GM19463 (cell line): Measurements from ENCODE around the gene STK17A.
"Not testable (repeated sequence)": the region's sequence is repeated elsewhere in the genome, so short reads cannot be mapped to it uniquely, and the experiment has no call there.

Experiments
- ATAC-seq: cut with Tn5 transposase; IDR thresholded peaks from one replicate; pipeline ENCODE4 v1.9.1; 2021; ENCODE audit warnings: mild to moderate bottlenecking, moderate library complexity; ENCODE audit not compliant: unreplicated experiment

STK17A gene

DNA sequence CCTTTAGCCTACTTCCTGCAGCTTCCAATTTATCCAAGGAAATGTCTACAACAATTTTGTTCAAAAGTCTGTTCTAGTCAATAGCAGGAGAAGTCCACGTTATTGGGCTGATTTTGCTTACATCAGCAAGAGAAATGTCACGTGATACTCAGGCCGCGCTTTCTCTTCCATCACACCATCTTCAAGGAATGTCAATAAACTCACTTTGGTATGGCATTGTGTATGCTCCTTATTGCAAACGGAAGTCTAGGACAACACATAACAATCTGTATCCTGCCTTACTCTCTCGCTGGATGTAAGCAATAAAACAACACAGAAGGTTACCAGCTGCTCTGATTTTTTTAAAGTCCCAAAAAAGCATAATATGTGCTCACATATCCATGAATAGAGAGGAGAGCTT is 17.1 kb upstream of the STK17A start:
- no peak for ATAC-seq

DNA sequence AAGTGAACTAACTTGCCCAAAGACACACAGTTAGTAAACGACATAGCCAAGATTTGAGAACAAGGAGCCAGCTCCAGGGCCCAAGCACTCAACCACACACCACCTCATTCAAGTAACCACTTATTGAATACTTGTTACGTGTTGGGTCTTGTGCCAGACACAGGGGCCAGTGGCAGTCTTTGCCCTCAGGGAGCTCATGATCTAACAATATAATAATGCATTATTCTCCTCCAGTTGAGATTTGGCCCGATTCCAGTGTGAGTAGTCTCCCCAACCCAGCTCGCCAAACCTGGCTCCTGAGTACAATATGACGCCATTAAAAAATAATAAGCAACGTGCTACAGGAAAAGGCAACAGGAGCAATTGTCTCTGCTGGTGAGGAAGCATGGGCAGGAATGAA is 14.4 kb upstream of the STK17A start:
- ATAC-seq, result no peak

DNA sequence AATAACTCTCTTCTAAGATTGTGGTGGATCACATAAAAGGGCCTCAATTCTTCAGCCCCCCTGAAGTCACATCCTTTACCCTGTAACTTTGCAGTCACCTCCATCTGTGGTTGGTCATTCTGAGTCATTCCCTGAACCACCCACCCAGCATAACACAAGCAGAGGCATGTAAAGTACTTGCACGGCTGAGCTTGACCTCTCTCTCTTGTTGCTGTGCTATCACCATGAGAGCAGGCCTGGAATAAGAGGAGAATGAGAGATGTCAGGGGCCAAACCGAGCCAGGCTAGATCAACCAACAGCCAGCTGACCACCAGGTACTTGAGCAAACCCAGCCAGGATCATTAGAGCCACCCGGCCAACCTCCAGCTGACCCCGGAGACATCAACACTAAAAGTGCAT is 13.5 kb upstream of the STK17A start:
- ATAC-seq, result peak; percentile 81

DNA sequence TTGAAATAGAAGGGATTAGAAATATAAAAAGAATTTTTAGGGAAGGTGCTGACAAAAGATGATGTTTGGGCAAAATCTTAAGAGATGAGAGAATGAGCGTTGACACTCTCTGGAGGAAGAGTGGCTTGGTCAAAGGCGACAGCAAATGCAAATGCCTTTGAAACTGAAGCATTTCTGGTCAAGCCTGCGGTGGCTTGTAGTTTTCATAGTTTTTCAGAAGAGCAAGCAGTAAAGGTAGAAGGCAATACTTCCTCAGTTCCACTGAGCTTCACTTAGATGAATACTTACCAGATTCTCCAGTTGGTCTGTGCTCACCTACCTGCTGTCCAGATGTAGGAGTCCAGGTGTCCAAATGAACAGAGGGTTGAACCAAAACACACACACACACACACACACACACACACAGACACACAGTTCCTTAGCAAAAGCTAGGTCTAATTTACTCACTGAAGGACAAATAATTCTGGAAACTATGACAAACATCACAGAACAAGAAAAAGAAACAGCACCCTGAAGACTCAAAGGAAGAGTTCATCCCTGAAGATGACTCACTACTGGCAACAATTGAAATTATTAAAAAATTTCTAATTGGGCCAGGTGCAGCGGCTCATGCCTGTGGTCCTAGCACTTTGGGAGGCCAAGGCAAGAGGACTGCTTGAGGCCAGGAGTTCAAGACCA is 12.1 kb upstream of the STK17A start:
- ATAC-seq, result peak; percentile 60

DNA sequence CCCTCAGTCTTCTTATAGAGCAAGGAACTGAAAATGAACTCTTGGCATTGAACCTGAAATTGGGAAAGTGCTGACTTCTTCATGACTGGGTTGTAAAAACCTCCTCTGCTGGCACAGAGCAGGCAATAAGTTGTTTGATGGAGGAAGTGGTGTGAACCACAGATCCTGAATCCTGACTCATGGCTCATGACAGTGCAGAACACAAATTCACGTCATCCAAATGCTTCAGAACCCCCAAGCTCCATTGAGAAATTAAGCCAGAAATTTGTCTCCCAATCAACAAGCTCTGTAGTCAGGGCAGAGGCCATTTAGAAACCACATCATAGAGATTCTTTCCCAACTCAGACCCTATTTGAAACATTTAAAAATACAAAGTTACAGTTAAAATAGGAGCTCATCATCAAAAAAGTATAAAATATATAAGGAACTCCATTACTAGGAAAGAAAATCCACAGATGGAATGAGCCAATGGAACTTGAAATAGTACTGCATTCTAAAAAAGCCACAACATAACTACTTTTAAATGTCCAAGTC is 10.3 kb upstream of the STK17A start:
- no peak for ATAC-seq

DNA sequence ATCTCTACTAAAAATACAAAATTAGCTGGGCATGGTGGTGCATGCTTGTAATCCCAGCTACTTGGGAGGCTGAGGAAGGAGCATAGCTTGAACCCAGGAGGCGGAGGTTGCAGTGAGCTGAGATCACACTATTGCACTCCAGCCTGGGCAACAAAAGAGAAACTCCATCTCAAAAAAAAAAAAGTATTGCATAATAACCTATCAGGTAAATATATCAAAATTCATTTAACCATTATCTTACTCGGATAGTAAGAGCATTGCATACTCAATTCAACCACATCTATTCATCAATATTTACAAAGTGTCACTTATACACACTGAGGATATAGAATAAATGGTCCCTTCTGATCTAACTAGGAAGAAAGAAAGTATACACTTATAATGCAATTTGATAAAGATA is 9.1 kb upstream of the STK17A start:
- not testable (repeated sequence) for ATAC-seq

DNA sequence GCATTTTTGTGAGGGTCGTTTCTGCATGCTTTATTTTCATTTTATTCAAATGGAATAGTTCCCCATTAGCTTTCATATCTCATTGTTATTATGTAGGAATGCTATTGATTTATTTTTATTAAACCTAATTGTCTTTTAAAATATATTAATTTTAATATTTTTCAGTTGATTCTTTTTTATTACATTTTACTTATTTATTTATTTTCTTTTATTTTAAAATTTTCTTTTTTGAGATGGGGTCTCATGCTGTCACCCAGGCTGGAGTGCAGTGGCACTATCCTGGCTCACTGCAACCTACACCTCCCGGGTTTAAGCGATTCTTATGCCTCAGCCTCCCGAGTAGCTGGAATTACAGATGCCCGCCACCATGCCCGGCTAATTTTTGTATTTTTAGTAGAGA is 7.4 kb upstream of the STK17A start:
- ATAC-seq, result no peak

DNA sequence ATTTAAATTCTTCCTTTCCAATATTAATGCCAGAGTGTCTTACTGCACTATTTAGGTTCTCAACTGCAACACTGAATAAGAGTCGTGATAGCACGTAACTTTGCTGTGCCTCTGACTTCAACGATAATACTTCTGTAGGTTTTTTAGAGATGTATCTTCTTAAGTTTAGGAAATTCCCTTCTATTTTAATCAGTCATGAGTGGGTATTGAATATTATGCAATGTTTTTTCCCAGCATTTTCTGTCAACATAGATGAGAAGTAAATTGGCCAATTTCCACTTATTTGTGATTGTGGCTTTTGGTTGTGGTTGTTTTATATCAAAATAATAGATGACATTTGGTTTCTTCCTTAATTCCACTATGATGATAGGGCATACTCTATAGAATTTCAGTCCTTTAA is 6.7 kb upstream of the STK17A start:
- ATAC-seq, result no peak

DNA sequence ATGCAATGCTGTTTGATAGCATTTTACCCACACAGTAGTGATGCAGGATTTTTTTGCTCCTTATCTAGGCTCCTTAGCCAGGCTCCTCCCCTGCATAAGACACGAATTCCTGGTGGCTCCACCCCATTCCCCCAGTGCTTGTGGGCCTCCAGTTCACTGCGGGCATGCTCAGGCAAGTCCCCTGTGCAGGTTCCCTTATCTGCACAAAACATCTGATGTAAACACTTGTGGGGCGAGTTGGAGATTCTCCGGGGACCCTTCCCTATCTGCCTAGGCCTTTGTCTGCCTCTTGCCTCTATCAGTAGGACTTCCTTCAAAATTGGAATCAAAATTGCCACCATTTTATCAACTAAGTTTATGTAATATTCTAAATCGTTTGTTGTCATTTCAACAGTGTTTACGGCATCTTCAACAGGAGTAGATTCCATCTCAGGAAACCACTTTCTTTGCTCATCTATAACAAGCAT is 5.4 kb upstream of the STK17A start:
- ATAC-seq, result peak; percentile 61

DNA sequence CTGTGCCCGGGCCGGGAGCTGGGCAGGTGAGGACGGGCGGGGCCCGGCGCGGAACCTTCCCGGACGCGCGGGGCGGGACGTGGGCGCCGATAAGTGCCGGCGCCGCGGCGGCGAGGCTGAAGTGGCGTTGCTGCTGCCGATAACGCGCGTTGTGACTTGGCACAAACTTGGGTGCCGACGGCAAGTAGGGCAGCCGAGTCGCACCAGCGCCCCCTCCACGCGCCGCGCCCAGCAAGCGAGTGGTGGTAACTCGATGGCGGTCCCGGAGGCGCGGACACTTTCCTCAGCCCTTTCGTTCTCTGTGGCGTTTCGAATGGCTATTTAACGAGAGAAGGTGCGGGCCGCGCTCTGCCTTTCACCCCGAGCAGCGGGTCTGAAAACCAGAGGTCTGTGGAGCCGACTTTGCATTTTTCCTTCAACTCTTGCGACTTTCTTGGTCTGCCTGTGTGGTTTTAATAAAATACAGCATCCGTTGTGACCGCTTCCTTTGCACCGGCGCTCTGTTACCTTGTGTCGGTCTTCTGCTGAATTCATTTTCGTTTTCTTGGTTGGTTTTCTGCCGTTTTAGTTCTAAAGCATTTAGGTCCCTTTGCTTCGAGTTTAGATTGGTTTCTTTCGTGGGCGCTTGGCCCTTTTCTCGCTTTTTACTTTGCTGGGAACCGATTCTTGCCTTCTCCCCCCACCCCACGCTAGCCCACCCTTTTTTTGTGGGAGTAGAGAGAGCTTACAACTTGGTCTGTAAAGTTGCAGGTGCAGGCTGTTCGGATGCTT is 701 bp downstream of the STK17A start:
- ATAC-seq, result peak; percentile 17

DNA sequence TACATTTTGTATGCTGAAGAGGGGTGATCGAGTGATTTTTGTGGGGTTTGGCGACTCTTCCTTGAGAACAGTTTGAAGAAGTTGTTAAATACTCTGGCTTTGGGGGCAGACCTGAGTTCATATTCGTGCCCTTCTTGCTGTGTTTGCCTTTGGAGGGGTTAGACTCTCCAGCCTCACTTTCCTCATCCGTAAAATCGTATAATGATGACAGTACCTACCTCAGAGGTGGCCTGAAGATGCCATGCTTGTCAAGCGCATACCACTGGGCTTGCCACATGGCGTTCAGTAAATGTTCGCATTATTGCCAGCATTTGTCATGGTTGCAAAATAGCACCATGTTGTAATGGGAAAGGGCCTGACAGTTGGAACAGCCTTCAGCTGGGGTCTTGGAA is 1.3 kb downstream of the STK17A start:
- ATAC-seq, result no peak

DNA sequence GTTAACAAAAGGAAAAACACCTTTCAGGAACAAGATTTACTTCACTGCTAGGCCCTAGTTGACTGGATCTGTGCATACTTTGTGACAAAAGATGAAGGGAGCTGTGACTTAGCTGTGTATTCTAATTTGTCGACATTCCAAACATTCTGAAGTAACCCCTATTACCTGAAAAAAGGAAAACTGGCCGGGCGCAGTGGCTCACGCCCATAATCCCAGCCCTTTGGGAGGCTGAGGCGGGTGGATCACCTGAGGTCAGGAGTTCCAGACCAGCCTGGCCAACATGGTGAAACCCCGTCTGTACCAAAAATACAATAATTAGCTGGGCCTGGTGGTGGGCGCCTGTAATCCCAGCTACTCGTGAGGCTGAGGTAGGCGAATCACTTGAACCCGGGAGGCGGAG is 1.8 kb downstream of the STK17A start:
- ATAC-seq, result not testable (repeated sequence)

DNA sequence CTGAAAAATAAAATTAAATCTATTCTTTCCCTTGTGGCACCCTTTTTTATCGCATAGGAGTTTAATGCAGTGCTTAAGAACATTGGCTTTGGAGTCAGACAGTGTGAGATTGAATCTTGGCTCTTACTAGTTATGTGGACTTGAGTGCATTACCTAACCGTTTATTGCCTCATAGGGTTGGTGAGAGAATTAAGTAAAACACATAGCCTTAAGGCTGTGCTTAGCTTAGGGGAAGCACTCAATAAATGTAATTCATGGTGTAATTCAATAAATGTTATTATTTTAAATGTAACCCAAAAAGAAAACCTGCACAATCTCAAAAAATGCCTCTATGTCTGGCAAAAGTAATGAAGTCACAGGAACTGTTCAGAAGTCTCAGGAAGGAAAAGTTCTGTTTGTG is 2.7 kb downstream of the STK17A start:
- no peak for ATAC-seq

DNA sequence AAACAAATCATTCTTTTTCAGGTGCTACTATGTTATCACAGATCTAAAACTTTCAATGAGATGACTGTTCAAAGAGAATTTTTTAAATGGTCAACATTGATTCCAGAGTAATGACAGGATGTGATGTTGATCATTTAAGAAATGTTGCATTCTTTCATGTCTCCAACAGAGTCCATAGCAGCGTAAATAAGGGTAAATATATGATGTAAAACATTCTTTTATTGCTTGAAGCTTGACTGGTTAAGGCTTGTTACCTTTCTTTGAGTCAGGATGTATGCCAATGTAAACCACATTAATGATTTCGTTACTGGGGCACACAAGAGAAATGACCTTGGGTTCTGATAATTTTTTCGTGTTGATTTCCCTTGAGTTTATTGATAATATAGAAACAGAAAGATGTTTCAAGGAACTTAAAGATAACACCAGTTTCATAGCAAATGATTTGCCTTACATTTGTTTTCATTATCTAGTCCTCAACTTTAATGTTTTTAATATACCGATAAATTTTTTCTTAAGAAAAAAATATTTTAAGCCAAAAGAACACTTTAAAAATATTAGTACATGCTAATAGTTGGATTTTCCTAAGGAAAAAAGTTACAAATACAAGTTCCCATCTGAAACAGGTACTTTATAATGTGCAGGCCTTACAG is 3.5 kb downstream of the STK17A start:
- ATAC-seq, result no peak

DNA sequence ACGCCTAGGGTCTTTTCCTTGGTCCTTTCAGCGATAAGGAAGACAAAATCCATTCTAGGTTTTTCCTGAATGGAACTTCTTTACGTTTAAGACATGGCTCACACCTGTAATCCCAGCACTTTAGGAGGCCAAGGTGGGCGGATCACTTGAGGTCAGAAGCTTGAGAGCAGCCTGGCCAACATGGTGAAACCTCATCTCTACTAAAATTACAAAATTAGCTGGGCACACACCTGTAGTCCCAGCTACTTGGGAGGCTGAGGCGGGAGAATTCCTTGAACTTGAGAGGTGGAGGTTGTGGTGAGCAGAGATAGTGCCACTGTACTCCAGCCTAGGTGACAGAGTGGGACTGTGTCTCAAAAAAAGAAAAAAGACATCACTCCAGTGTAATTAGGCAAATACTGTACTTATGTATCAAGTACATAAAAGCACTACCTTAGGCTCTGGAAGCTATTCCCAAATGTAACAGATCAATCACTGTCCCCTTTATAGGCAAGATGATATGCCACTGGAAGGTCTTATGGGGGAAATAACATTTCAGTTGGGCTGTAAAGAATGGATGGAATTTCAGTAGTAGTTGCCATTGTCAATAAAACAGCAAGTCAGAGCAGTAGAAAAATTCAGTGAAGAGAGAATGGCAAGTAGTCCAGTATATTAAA is 5.7 kb downstream of the STK17A start:
- no peak for ATAC-seq

DNA sequence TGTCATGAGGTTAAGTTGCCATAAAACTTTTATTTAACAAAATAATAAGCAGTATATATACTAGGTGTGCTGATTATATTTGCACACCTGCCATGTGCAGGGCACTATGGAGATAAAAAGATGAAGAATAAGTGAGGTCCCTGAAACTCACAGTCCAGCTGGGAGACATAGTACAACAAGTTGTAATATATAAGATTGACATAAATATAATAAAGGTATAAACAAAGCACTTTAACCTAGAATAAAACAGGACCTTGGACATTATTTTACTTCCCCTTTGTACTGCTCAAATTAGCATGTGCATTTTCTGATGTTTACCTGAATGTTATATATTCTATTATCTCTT is 6.2 kb downstream of the STK17A start:
- ATAC-seq, result no peak

DNA sequence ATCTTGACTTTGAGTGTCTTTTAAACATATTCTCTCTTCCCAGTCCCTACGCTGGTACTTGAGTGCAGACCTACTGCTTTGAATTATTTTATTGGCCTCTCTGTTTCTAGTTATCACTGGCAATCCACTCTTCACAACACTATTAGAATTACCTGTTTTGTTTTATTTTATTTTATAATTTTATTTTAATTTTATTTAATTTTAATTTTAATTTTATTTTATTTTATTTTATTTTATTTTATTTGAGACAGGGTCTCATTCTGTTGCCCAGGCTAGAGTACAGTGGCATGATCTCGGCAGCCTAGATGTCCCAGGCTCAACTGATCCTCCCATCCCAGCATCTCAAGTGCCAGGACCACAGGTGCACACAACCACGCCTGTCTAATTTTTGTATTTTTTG is 6.8 kb downstream of the STK17A start:
- no peak for ATAC-seq

DNA sequence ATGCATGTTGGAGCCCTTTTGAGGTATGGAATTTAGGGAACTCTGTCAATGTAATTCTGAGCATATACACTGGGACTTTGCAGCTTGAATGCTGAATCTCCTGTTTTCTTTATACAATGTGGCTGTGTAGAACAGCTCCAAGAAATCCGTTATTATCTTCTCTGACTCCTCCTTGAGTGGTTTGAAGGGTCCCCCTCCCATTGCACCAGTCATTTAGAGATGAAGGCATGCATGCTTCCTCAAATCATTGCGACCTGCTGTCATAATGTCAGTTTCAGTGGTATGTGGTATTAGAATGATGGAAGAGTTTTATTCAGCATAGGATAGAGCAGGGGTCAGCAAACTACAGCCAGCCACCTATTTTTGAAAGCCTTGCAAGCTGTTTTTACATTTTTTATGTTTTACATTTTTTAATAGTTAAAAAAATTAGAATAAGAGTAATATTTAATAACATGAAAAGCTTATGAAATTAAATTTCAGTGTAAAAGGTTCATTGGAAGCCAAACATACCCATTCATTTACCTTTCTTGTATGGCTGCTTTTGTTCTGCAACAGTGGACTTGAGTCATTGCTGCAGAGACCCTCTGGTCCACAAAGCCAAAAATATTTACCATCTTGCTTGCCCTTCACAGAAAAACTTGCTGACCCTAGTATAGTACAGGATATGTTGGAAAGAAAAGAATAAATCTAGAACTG is 8.1 kb downstream of the STK17A start:
- peak; percentile 60 for ATAC-seq

DNA sequence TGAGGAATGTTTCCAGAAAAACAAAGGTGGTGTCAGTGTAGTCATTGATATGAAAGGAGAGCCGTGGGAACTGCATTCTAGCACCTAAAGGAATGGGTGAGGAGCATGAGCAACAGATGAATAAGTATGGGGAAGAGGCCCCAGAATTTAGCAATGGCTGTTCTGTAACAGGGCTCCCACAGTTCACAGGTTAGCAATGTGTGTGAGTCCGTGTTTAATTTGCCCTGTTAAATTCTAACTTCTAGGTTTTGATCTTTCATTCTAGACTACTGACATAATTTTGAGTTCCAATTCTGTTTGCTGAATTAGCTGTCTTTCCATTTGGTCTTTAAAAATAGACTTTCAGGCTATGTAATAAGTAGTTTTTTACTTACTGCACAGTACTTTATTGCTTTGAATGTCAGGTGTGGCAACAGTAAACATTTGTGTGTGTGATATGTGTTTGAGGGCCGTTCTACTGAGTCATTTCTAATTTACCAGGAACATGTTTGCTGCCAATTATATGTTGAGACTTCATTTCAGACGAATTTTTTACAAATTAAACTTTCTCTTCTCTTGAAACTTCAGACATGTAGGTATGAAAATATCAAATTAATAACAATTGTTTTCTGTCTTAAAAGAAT is 8.8 kb downstream of the STK17A start:
- ATAC-seq, result peak; percentile 26

DNA sequence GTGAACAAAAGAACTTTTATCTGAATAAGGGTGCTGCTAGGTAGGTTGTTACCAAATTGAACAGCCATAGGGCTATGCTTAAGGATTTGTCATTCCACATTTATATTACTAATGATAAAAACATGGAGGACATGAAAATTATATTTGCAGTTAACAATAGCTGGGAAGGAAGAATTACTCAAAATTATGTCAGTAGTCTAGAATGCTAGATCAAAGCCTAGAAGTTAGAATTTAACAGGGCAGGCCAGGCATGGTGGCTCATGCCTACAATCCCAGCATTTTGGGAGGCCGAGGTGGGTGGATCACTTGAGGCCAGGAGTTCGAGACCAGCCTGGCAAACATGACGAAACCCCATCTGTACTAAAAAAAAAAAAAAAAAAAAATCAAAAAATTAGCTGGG is 9.4 kb downstream of the STK17A start:
- ATAC-seq, result no peak
